Prostate gland (tissue), 2 donors: Measurements from ENCODE around the gene BCL11A. TPM values are rescaled to one million over a fixed set of nuclear protein-coding genes. Genes with fewer than 3 reads are reported as not detected.

Source experiments
- DNase-seq: peaks from one replicate; pipeline ENCODE4 v3.0.0-alpha.2; 2019; ENCODE audit warnings: low spot score
- H3K27ac ChIP-seq, 2 donors: fragments of 200-600 bp; sonication (generic); 2 replicates each; pipeline ENCODE4 v1.5.1; 2017 to 2019
- H3K27me3 ChIP-seq: fragments of 200-600 bp; sonication (generic); replicated peaks from 2 replicates; pipeline ENCODE4 v1.5.1; 2019; ENCODE audit not compliant: insufficient read depth
- H3K36me3 ChIP-seq, 2 donors: fragments of 200-600 bp; sonication (generic); 1 replicate in 1 of 2; 2 replicates in 1 of 2; pipeline versions ENCODE4 v1.5.1 to v1.8.1; 2017 to 2019
- H3K4me1 ChIP-seq: fragments of 200-600 bp; sonication (generic); replicated peaks from 2 replicates; pipeline ENCODE4 v1.5.1; 2019
- H3K4me3 ChIP-seq, 2 donors: fragments of 200-600 bp; sonication (generic); 2 replicates each; pipeline ENCODE4 v1.5.1; 2017 to 2019
- H3K9me3 ChIP-seq: fragments of 200-600 bp; sonication (generic); 2 replicates; pipeline ENCODE4 v1.5.1; 2017
- CTCF ChIP-seq, 4 experiments: fragments of 200-600 bp in 2 of 4; fragments of 450-650 bp in 2 of 4; sonication (generic) in 2 of 4; IDR thresholded peaks; 1 replicate in 3 of 4; 2 replicates in 1 of 4; pipeline ENCODE4 v1.5.1; 2016 to 2019; ENCODE audit warnings: antibody characterized with exemption in 4 of 4, mild to moderate bottlenecking in 2 of 4, moderate library complexity in 2 of 4
- POLR2A ChIP-seq: fragments of 450-650 bp; IDR thresholded peaks from one replicate; pipeline ENCODE4 v1.6.1; 2016; ENCODE audit warnings: antibody characterized with exemption, mild to moderate bottlenecking
- POLR2AphosphoS5 ChIP-seq: sonication (generic); formaldehyde crosslinking; IDR thresholded peaks from one replicate; pipeline ENCODE4 v1.6.1; 2017; ENCODE audit warnings: antibody characterized with exemption
- WGBS: methylation state at CpG from one replicate; pipeline ENCODE4 v1.1.5; 2018; 5-methylcytosine and 5-hydroxymethylcytosine counted together
- intact Hi-C: fragments of 100-400 bp; cut with DNase I; formaldehyde crosslinking; loops from one replicate; pipeline ENCODE4 v1.14.2; 2022
- total RNA-seq, 2 donors: library from RNA; depleted of rRNA; stranded (reverse); fragments of >200 nt; gene quantifications; one replicate each; pipeline ENCODE4 v1.1.0, GENCODE V29; 2016

BCL11A gene
- total RNA-seq, 2 donors from 2014 or later, result 14.6 to 22.2 TPM

GRCh38 chr2:60433018-60433596, 120.3 kb downstream of the BCL11A start:
- H3K36me3 ChIP-seq, result no peaks in the 10 kb centered on the region
- H3K27ac ChIP-seq, result no peak overlapping the region
- H3K9me3 ChIP-seq, result no peaks in the 10 kb centered on the region
- 75% methylated on average over 5 of the region's 5 CpGs for WGBS
- no peaks in the 10 kb centered on the region for H3K4me1 ChIP-seq
- no peak for DNase-seq
- no peak for TF ChIP-seq POLR2AphosphoS5
- TF ChIP-seq POLR2A, result no peak
- TF ChIP-seq CTCF (IDR thresholded peaks at IDR 0.05), result no peak
- H3K27me3 ChIP-seq, result no peaks in the 10 kb centered on the region
- intact Hi-C loops, result no loop called here
- no peak overlapping the region for H3K4me3 ChIP-seq

DNA sequence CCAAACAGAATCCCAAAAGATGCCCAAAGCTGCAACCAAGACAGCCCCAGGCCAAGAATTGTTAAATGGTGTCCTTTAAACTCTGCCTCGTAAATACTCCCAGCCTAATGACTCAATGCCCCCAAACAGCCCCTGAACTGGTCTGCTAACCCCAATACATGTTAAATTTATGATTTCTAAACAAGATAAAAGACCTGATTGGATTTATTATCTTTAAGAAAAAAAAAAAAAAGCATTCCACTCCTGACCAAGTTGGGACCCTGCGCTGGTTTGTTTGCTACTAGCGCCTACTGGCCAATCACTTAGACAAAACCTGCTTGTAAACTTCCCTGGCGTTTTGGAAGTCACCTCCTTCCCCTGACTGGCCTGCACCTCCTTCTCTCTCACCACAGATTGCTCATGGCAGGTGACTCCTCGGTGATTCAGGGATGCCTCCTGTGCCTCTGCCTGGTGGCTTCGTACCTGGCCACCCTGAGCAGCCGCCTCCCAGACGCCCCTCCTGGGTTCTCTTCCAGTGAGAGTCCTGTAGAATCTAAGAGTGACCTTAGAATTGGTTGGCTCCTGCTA, 121.3 kb downstream of the BCL11A start:
- 82% methylated on average over 8 of the region's 8 CpGs for WGBS

GRCh38 chr2:60429681-60430080, 123.8 kb downstream of the BCL11A start:
- WGBS, result 71% methylated on average over 4 of the region's 4 CpGs
- H3K27ac ChIP-seq, result no peak overlapping the region
- H3K4me1 ChIP-seq, result no peaks in the 10 kb centered on the region
- DNase-seq, result no peak
- intact Hi-C loops, result no loop called here
- H3K9me3 ChIP-seq, result no peaks in the 10 kb centered on the region
- no peaks in the 10 kb centered on the region for H3K36me3 ChIP-seq
- no peak for TF ChIP-seq POLR2A
- no peak for TF ChIP-seq POLR2AphosphoS5
- no peak for TF ChIP-seq CTCF (IDR thresholded peaks at IDR 0.05)
- no peak overlapping the region for H3K4me3 ChIP-seq
- no peaks in the 10 kb centered on the region for H3K27me3 ChIP-seq

More for the DNA sequence above, 121.3 kb downstream of the BCL11A start:
- no peak for DNase-seq
- TF ChIP-seq POLR2AphosphoS5 (no peak), POLR2A (no peak), CTCF (IDR thresholded peaks at IDR 0.05) (no peak)
- Histone ChIP-seq H3K4me1 (no peaks in the 10 kb centered on the region), H3K27ac (no peak overlapping the region), H3K9me3 (no peaks in the 10 kb centered on the region), H3K4me3 (no peak overlapping the region), H3K36me3 (no peaks in the 10 kb centered on the region), H3K27me3 (no peaks in the 10 kb centered on the region)
- intact Hi-C loops, result no loop called here

GRCh38 chr2:60426880-60427279, 126.6 kb downstream of the BCL11A start:
- 90% methylated on average over 7 of the region's 7 CpGs for WGBS
- intact Hi-C loops, result no loop called here
- TF ChIP-seq POLR2A (no peak), POLR2AphosphoS5 (no peak), CTCF (IDR thresholded peaks at IDR 0.05) (no peak)
- no peaks in the 10 kb centered on the region for H3K4me1 ChIP-seq
- no peak overlapping the region for H3K4me3 ChIP-seq
- H3K36me3 ChIP-seq, result no peaks in the 10 kb centered on the region
- no peaks in the 10 kb centered on the region for H3K27me3 ChIP-seq
- H3K9me3 ChIP-seq, result no peaks in the 10 kb centered on the region
- H3K27ac ChIP-seq, result no peak overlapping the region
- DNase-seq, result no peak

- Histone ChIP-seq H3K36me3 (no peaks in the 10 kb centered on the region), H3K27me3 (no peaks in the 10 kb centered on the region), H3K4me3 (no peak overlapping the region), H3K4me1 (no peaks in the 10 kb centered on the region), H3K9me3 (no peaks in the 10 kb centered on the region), H3K27ac (no peak overlapping the region)
- TF ChIP-seq POLR2AphosphoS5, result no peak
- no peak for TF ChIP-seq POLR2A
- TF ChIP-seq CTCF (IDR thresholded peaks at IDR 0.05), result no peak
- intact Hi-C loops, result no loop called here
- no peak for DNase-seq
Observed at GRCh38 chr2:60426341-60426740, 127.1 kb downstream of the BCL11A start.
